NCI-H2081 (cell line): ENCODE data around the gene SCN2A.
A peak's percentile ranks its signal among the peaks of the same experiment; 100 is the strongest.
"Not testable (repeated sequence)": the region's sequence is repeated elsewhere in the genome, so short reads cannot be mapped to it uniquely, and the experiment has no call there.

Source experiments
- DNase-seq, 2 experiments: peaks; one replicate each; lab custom pipeline; 2025; lab: John Stamatoyannopoulos, UW

The SCN2A gene

DNA sequence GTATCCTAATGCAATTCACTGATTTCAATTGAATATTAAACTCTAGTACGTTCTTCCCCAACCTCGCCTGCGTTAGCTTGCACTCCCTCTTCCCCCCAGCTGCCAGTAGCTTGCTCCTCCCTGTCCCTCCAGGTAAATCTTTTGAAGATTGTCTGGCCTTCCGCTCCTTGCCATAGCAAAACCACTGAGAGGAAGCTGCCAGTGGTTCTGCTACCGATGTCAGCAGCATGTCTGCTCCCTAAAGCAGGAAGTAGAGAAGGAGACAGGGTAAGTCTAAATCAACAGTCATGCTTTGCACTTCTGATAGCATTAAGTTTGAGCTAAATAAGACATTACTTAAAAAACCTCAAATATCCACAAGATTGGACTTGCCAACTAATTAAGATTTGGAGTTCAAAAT lies 89.1 kb downstream of the SCN2A start:
- DNase-seq = no peak

- DNase-seq = not testable (repeated sequence)
Measured at GRCh38 chr2:165344276-165344675, 105.1 kb downstream of the SCN2A start.

DNA sequence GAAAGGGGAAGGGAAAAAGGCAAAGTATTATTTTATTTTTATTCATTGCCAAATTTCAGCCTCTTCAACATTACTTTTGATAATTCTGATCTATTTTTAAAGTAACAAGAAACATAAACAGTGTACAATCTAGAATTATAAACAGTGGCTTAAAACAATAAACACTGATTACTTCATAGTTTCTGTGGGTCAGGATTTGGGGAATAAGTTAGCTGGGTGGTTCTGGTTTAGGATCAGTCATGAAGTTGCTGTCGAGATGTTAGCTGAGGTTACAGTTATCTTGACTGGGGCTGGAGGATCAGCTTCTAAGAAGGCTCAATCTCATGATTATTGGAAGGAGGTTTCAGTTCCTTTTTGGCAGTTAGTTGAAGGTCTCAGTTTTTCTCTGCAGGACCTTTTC lies 109.2 kb downstream of the SCN2A start:
- DNase-seq = no peak

GRCh38 chr2:165349181-165349580 lies 110.0 kb downstream of the SCN2A start:
- DNase-seq = no peak

DNA sequence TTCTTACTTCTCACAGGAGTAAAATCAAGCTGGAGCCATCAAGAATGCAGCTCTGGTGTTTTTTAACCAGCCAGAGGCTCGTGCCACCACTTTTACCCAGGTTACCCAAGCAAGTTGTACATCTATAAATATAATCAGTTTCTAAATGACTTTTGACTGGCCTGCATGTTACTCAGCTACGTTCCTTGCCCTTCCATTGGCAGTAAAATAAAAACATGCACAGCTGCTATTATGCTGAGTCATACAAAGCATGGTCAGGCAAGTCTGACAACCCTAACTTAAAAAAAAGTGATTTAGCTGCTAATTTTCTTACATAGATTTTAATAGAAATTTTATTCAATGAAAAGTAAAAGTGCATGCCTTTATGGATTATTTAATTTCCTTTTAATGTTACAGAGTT lies 118.5 kb downstream of the SCN2A start:
- peak in 1 of 2 experiments; percentile 5 for DNase-seq

DNA sequence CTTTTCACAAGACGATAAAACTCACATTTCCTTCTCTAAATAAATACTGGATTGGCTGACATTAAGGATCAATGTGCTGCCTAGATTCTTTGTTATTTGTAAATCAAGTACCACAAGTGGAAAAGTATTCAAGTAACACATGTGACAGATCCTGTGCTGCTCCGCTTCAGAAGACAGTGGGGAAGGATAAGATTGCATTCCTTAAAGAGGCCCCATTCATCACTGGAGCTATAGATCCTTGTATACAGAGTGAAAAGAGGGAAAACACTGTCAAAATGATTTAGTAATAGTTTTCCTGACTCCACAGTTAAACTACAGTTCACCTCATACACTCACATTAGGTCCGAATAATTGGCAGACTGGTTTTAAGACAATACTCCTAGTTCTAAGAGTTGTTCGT lies 122.3 kb downstream of the SCN2A start:
- no peak for DNase-seq

GRCh38 chr2:165369131-165369897 lies 130.1 kb downstream of the SCN2A start:
- DNase-seq = no peak

GRCh38 chr2:165369898-165370296 lies 130.7 kb downstream of the SCN2A start:
- no peak for DNase-seq

- peak; percentile 21 to 71 for DNase-seq
Measured at GRCh38 chr2:165371356-165371755, 132.1 kb downstream of the SCN2A start.

DNA sequence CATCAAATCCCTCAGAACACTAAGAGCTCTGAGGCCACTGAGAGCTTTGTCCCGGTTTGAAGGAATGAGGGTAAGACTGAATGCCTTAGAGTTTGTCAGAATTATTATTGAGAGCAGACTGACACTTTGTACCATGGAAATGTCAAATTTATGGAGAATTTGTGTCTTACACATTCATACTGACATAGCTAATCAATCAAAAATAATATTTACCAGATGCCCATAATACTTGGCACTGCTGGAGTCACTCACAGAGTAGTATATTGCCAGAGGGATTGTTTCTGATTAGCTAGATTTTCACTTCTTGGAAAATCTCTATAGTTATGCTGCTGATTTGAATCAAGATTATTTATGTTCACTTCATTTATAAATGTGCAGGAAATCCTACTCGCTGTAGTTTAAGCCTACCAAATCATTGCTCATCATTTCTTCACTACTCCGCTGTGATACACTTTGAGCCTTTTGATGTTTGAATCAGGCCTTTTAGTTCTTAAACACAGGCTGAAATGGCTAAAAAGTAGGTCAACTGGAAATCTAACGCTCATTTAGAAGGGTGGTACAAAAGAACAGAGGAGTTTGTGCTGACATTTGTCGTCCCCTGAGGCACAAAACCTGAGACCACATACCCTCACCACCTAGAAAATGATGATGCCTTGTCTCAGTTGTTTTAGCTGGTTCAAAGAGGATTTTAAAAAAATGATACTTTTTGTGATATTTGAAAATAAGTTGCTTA lies 134.2 kb downstream of the SCN2A start:
- no peak for DNase-seq

- peak; percentile 9 to 33 for DNase-seq
Measured at GRCh38 chr2:165376571-165376975, 137.4 kb downstream of the SCN2A start.

DNA sequence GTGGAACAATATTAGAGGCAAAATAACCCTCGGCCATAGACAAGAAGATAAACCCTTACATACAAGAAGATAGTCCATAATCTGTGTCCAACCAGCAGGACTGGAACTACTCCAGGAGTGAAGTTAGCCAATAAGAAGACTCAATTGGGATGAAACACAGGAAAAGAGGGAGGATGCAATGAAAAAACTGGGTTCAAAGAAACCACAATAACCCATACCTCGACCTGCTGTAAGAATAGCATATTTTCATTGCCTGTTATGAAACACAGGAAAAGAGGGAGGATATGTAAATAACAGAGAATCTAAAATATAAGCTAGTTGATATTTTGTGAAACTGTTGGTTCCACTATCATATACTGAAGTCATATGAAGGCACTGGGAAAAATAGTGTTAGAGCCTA lies 143.1 kb downstream of the SCN2A start:
- DNase-seq = no peak

GRCh38 chr2:165390875-165391274 lies 151.7 kb downstream of the SCN2A start:
- peak; percentile 64 to 91 for DNase-seq

GRCh38 chr2:165391791-165392190 lies 152.6 kb downstream of the SCN2A start:
- no peak for DNase-seq

DNA sequence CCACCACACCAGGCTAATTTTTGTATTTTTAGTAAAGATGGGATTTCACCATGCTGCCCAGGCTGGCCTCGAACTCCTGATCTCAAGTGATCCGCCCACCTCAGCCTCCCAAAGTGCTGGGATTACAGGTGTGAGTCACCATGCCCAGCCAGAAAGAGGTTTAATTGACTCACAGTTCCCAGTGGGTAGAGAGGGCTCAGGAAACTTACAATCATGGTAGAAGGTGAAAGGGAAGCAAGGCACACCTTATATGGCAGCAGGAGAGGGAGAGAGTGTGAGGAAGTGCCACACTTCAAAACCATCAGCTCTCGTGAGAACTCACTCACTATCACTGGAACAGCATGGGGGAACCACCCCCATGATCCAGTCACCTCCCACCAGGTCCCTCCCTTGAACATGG lies 159.4 kb downstream of the SCN2A start:
- DNase-seq = not testable (repeated sequence)

DNA sequence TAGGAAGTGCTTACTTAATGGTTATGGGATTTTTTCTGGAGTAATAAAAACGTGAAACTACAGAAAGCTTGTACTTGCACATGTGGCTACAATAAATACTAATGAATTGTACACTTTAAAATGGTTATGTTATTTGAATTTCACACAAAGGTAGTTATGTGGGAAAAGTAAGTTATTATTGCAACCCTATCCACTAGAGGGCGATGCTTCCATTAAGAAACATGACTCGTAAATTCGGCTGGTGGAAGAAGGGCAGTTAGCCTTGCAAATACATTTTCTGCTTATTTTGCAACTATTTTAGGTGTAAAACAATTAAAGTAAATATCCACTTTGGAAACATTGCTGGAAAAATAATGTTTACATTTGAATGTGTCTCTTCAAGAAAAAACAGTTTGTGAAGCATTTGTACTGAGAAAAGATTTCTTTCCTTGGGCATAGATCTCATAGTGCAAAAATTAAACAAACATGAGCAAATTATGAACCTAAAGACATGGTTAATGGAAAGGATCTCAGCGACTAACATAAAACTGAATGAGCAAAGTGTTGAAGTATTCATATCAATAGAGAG lies 162.2 kb downstream of the SCN2A start:
- peak; percentile 67 to 81 for DNase-seq

DNA sequence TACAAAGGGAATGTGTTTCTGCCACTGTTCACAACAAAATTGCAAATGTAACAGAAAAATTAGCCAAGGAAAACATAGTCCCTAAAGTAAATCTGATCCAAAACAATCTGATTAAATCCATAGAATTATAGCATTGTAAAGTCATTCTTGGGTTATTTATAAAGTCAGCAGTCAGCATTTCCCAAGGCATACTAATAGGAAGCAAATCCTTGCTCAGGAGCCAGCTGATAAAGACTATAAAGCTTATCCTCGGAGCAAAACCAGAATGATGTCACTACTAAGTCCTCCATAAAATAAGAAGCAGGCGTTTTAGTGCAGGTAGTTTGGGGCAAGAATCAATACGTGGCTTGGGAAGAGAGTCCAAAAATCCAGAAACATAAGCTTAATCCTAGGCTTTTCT lies 162.9 kb downstream of the SCN2A start:
- DNase-seq = no peak

- DNase-seq = peak in 1 of 2 experiments; percentile 15
Measured at GRCh38 chr2:165406173-165406572, 167.0 kb downstream of the SCN2A start.

GRCh38 chr2:165407466-165407865 lies 168.3 kb downstream of the SCN2A start:
- DNase-seq = no peak

- peak; percentile 62 to 88 for DNase-seq
Measured at GRCh38 chr2:165408186-165408585, 169.0 kb downstream of the SCN2A start.

- DNase-seq = no peak
Measured at GRCh38 chr2:165410276-165410675, 171.1 kb downstream of the SCN2A start.

GRCh38 chr2:165414187-165414586 lies 175.0 kb downstream of the SCN2A start:
- DNase-seq = no peak

DNA sequence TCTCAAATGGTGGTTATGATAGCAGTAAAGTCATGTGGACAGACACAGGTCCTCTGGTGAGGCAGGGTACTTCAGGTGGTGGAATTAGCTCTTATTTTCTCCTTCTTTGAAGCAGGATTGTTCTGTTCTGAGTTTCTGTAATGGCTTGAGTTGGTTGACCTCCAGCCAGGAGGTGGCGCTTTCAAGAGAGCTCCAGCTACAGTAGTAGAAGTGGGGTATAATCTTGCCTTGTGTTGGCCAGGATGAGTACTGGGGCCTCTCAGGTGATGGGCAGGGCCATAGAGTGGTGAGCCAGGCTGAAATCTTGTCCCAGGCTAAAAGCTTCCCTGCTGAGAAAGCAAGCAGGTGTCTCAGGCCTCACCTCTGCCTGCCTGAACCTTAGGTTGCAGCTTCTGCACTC lies 177.8 kb downstream of the SCN2A start:
- no peak for DNase-seq
